ENCODE data around the gene SGPP2.

- TF ChIP-seq CTCF (IDR thresholded peaks at IDR 0.05; ENCODE audit: insufficient read depth, low read depth, low read length) (no peak), EZH2 (IDR thresholded peaks at IDR 0.05; ENCODE audit: insufficient read depth, low read length) (no peak)
Observed at GRCh38 chr2:222383255-222383654, 41.1 kb upstream of the SGPP2 start.

Measured in astrocyte (in vitro differentiated cells and primary cell).